Erythroblast (primary cell): ENCODE results near the gene TRIP6.
"Not testable (repeated sequence)": the region's sequence is repeated elsewhere in the genome, so short reads cannot be mapped to it uniquely, and the experiment has no call there.

Source experiments
- DNase-seq, 2 experiments: peaks; one replicate each; lab custom pipeline; 2025; lab: John Stamatoyannopoulos, UW
- GATA1 ChIP-seq: IDR thresholded peaks from 2 replicates; pipeline ENCODE4 v1.6.1; 2011; ENCODE audit warnings: low read depth, mild to moderate bottlenecking, control low read depth, low read length, moderate library complexity
- POLR2A ChIP-seq: IDR thresholded peaks from 2 replicates; pipeline ENCODE4 v1.6.1; 2011; ENCODE audit warnings: mild to moderate bottlenecking, low read length

The TRIP6 gene

GRCh38 chr7:100893910-100894721 is 26.9 kb downstream of the TRIP6 start:
- DNase-seq = peak; percentile 93 to 95
- TF ChIP-seq POLR2A (peak; percentile 93), GATA1 (no peak)

- TF ChIP-seq POLR2A (peak; percentile 8), GATA1 (no peak)
- DNase-seq = peak; percentile 70 to 81
These were observed 27.9 kb downstream of the TRIP6 start for GRCh38 chr7:100894860-100895700.

GRCh38 chr7:100895701-100895955 is 28.4 kb downstream of the TRIP6 start, which contains the start of gene ACHE:
Gene ACHE (minus strand): TSS chr7:100895888. CDS start chr7:100894232, 1,656 bp downstream.
- no peak for TF ChIP-seq POLR2A
- no peak for TF ChIP-seq GATA1
- DNase-seq = no peak

- TF ChIP-seq POLR2A (peak; percentile 19), GATA1 (no peak)
- peak; percentile 81 for DNase-seq
These were observed 29.0 kb downstream of the TRIP6 start for GRCh38 chr7:100895956-100896731.

GRCh38 chr7:100896732-100897608 is 29.8 kb downstream of the TRIP6 start:
- peak; percentile 54 to 73 for DNase-seq
- TF ChIP-seq GATA1 (no peak), POLR2A (no peak)

- peak; percentile 51 to 61 for DNase-seq
- TF ChIP-seq GATA1 (no peak), POLR2A (no peak)
These were observed 30.7 kb downstream of the TRIP6 start for GRCh38 chr7:100897772-100898454.

- no peak for DNase-seq
- no peak for TF ChIP-seq GATA1
- TF ChIP-seq POLR2A = no peak
These were observed 32.2 kb downstream of the TRIP6 start for GRCh38 chr7:100899432-100899831.

GRCh38 chr7:100900978-100901377 is 33.8 kb downstream of the TRIP6 start:
- no peak for TF ChIP-seq POLR2A
- no peak for TF ChIP-seq GATA1
- no peak for DNase-seq

GRCh38 chr7:100901921-100902332 is 34.7 kb downstream of the TRIP6 start:
- DNase-seq = no peak
- TF ChIP-seq POLR2A (no peak), GATA1 (no peak)

GRCh38 chr7:100902638-100903037 is 35.5 kb downstream of the TRIP6 start:
- no peak for DNase-seq
- no peak for TF ChIP-seq GATA1
- TF ChIP-seq POLR2A = no peak

GRCh38 chr7:100908512-100908911 is 41.3 kb downstream of the TRIP6 start:
- no peak for DNase-seq
- TF ChIP-seq POLR2A (no peak), GATA1 (no peak)

GRCh38 chr7:100910443-100910842 is 43.3 kb downstream of the TRIP6 start:
- not testable (repeated sequence) for DNase-seq
